ENCODE results near the gene LRRC17. TPM values are rescaled to one million over a fixed set of nuclear protein-coding genes. Genes with fewer than 3 reads are reported as not detected.

LRRC17 gene
- total and polyA plus RNA-seq, 2 donors (not counting 1 experiment from before 2014, with no cell fraction given) = 0.86 to 1.4 TPM

- H3K4me3 ChIP-seq (ENCODE audit: control extremely low read depth in 1 of 5, extremely low read depth in 1 of 5, insufficient read depth in 1 of 5, low read depth in 2 of 5, low read length in 4 of 5) = no peak overlapping the region
- H4K20me1 ChIP-seq (ENCODE audit: control insufficient read depth, insufficient read depth, low read length, poor library complexity, severe bottlenecking) = no peaks in the 10 kb centered on the region
- no peak overlapping the region for H3K4me3 Mint-ChIP-seq
- no peak overlapping the region for H3K9ac ChIP-seq (ENCODE audit: low read length)
- no peaks in the 10 kb centered on the region for H3K27me3 Mint-ChIP-seq
- no peaks in the 10 kb centered on the region for H3K36me3 ChIP-seq (replicated peaks in 1 of 2; ENCODE audit: control extremely low read depth in 1 of 2, control insufficient read depth in 1 of 2, extremely low read depth in 1 of 2, insufficient read depth in 2 of 2, low read length in 1 of 2)
- intact Hi-C loops (cut with micrococcal nuclease) = no loop called here
- DNase-seq = no peak
- peaks cover 0 to 3% (median 0%) of the 10 kb centered on the region in 3 donors for H3K9me3 ChIP-seq (ENCODE audit: control extremely low read depth in 1 of 3, control insufficient read depth in 2 of 3, insufficient read depth in 1 of 3, low read length in 2 of 3)
- no peaks in the 10 kb centered on the region for H3K4me1 ChIP-seq (ENCODE audit: control insufficient read depth in 2 of 2, insufficient read depth in 2 of 2, low read length in 2 of 2)
- no peaks in the 10 kb centered on the region for H3K27me3 ChIP-seq (replicated peaks in 1 of 4; ENCODE audit: control extremely low read depth in 1 of 4, control insufficient read depth in 3 of 4, insufficient read depth in 4 of 4, low read length in 3 of 4)
- TF ChIP-seq CTCF (IDR thresholded peaks at IDR 0.05) (no peak), EZH2 (IDR thresholded peaks at IDR 0.05; ENCODE audit: borderline replicate concordance, insufficient read depth, low read depth, low read length, poor library complexity, severe bottlenecking) (no peak)
- no peaks in the 10 kb centered on the region for H3K9me3 Mint-ChIP-seq (ENCODE audit: insufficient read depth)
- CTCF ChIA-PET = interaction anchor here (0.9 kb wide), 1 partner anchor 38 kb away, joined by 3 read pairs; no protein-coding TSS in a partner anchor
- no peak overlapping the region for H3K27ac Mint-ChIP-seq
- no peaks in the 10 kb centered on the region for H3K79me2 ChIP-seq (ENCODE audit: control insufficient read depth, insufficient read depth, low read length)
- no peak for ATAC-seq (ENCODE audit: low read depth)
- no peak overlapping the region for H3K4me2 ChIP-seq (replicated peaks; ENCODE audit: low read depth, low read length, poor library complexity, severe bottlenecking)
- POLR2A ChIA-PET = no interaction called here
- 89% methylated on average over 1 of the region's 3 CpGs for WGBS (ENCODE audit: insufficient coverage)
- H3K27ac ChIP-seq (ENCODE audit: low read length in 2 of 2) = no peak overlapping the region
- no peak overlapping the region for H2AFZ ChIP-seq (ENCODE audit: insufficient read depth, low read depth, low read length, poor library complexity, severe bottlenecking)
- H3K4me1 Mint-ChIP-seq = no peaks in the 10 kb centered on the region
These were observed 81.8 kb downstream of the LRRC17 start for GRCh38 chr7:102994567-102994966.

Other genes with a start within 250 kb of the LRRC17 start
- 53.0 and 61.1 TPM in 2 replicates for gene POLR2J2, start 241.3 kb upstream of the LRRC17 start, total RNA-seq
- gene POLR2J2, start 241.3 kb upstream of the LRRC17 start, polyA plus RNA-seq = 9.6 and 16.7 TPM in 2 replicates
- gene FAM185A, start 164.0 kb upstream of the LRRC17 start, total RNA-seq = 11.8 and 12.9 TPM in 2 replicates
- 5.9 and 6.0 TPM in 2 replicates for gene FAM185A, start 164.0 kb upstream of the LRRC17 start, polyA plus RNA-seq
- 2.4 and 4.0 TPM in 2 replicates for gene FBXL13, start 161.8 kb downstream of the LRRC17 start, total RNA-seq
- gene FBXL13, start 161.8 kb downstream of the LRRC17 start, polyA plus RNA-seq = 0.22 and 0.37 TPM in 2 replicates
- 24.2 and 28.0 TPM in 2 replicates for gene ARMC10, start 162.1 kb downstream of the LRRC17 start, total RNA-seq
- 7.3 and 8.4 TPM in 2 replicates for gene ARMC10, start 162.1 kb downstream of the LRRC17 start, polyA plus RNA-seq
- gene NAPEPLD, start 236.1 kb downstream of the LRRC17 start, total RNA-seq = 20.7 and 22.8 TPM in 2 replicates
- 3.8 and 3.9 TPM in 2 replicates for gene NAPEPLD, start 236.1 kb downstream of the LRRC17 start, polyA plus RNA-seq